ENCODE data around the gene C1QTNF1.
A peak's percentile ranks its signal among the peaks of the same experiment; 100 is the strongest.
"Not testable (repeated sequence)": the region's sequence is repeated elsewhere in the genome, so short reads cannot be mapped to it uniquely, and the experiment has no call there.

C1QTNF1 gene

DNA sequence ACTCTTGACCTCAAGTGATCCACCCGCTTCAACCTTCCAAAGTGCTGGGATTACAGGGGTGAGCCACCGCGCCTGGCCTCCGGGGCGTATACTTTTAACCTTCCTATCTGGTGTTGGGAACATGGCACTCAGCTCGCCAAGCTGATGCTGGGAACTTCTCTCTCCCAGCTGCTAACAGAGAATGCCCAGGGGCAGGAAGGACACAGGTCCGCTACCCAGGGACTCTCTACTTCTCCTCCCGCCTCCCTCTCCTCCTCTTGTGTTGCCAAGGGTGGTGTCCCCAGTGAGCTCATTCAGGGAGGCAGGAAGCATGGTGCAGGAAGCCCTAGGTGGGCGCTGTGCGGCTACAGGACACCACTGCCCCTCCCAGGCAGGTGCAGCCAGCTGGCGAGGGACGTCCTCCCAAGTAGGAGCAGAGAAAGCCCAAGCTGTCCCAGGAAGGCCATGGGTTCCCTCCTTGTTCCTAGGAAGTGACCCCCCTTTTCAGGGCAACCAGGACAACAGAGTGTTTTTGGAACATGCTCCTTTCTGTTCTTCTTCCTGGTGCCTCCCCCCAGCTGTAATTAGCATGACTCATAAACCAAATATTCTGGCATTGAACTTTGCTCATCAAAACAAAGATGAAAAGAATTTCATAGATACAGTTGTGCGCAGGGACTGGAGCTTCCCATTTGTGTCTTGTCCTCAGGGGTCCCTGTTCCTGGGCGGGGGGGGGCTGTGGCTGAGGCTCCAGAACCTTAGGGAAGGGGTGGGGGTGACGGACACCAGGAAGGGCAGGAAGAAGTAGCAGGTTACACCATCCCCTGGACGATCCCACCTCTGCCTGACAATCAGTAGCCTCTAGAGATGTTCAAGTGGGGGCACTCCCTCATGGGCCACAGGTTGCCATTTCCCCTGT, 2.7 kb downstream of the C1QTNF1 start:
- peak; percentile 85 for DNase-seq

DNA sequence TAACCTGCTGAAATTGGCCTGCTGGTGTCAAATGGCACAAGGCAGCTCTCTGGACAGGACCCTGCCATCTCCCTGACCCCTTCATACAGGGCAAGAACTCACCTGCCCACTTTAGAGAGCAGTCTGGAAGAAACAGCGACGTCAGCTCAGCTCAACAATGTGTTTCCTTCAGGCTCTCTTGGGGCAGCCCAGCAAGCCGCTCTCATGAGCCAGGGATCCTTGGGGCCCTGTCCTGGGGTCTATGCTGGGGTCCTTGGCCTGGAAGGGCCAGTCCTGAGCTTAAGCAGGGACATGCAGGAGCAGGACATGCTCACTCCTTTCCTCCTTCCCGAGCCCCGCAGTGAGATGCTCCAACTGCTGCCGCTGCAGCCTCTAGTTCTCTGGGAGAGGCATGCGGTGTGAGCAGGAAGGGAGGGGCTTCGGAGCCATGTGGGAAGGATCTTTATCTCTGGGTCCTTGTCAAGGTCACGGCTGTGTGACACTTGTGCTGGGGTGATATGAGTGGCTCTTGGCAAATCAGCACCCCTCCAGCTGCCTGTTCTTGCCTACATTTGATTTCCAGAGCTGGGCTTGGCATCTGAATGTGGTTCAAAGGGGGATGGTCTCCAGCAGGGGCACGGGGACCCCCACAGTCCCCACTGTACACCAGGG, 3.4 kb downstream of the C1QTNF1 start:
- no peak for DNase-seq

DNA sequence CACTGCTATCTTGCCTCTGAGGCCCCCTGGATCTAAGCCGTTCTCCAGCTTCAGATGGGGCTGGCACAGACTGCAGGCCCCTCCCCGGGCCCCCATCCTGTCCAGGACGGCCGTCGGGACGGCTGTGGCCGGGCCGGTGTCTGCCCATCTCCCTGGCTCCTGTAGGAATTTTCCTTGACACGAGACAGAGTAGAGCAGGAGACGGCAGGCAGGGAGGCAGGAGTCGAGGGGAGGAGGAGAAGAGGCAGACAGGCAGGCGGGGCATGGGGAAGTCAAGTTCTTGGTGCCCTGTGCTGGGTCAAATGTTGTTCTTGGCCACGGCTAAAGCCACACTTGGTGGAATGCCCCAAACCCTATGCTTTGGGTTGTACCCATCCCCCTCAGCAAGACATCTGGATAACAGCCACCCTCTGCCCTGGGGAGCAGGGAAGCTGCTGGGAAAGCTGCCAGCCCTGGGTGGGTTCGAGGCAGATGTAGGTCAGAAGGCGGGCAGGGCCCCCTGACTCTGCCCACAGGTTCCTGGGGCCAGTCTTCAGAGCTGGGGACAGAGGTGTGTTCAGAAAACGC, 4.0 kb downstream of the C1QTNF1 start:
- DNase-seq: no peak

DNA sequence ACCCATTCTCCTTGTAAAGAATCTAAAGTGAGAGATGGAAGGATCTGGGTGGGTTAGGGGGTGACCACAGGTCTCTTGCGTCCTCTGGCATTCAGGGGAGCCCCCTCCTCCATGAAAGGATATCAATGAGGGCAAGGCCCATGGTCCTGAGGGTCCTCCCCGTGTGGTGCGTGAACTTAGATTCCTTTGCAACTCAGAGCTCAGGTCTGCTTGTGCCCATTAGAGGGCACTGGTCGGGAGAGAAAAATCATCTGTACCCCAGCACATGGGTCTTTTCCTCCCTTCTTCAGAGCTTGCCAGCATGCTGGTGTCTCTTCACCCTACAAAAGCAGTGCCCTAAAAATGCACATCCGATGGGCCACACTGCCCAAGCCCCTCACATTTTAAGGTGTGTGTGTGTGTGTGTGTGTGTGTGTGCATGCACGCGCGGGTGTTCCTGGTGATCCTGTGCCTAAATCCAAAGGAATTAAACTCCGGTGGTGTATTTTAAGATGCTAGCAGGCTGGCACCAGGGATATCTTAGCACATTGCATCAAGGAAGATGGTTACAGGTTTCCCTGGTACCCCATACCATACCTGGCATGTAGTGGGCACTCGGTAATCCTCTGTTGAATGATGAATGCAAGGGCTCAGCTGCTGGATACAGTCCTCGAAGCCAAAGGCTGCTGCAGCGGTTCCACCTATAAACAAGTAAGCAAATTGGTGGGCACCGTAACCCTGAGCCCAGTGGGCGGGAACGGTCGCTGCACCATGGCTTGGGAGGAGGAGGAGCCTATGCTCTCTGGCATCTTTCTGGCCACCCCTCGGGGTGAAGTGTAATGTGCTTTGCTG, 4.7 kb downstream of the C1QTNF1 start:
- DNase-seq: no peak

DNA sequence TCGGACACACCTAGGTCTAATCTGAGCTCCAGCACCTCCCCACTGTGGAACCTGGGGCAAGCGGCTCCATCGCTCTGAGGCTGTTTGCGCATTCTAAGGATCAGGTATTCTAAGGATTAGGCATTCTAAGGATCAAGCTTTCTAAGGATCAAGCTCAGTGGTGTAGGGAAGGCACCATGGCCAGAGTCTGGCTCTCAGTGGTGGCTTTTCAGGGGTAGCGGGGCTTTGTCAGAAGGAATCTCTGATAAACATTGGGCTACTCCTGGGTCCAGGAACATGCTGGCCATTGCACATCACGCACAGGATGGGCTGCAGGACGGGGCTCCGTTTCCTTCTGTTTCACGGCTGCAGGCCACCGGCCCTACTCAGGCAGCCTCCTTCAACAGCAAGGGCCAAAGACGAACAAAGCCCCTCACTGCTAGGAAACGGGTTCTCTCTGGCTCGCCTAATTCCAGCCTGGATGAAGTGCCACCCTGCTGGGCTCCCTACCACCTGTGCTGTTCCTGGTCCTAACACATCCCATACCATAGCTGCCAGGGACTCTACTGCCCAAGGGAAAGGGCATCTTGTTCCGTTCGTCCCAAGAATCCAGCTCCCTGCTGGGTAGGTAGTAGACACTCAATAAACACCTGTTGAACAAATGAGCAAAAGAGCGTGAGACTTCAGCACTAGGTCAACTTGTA, 5.5 kb downstream of the C1QTNF1 start:
- no peak for DNase-seq

DNA sequence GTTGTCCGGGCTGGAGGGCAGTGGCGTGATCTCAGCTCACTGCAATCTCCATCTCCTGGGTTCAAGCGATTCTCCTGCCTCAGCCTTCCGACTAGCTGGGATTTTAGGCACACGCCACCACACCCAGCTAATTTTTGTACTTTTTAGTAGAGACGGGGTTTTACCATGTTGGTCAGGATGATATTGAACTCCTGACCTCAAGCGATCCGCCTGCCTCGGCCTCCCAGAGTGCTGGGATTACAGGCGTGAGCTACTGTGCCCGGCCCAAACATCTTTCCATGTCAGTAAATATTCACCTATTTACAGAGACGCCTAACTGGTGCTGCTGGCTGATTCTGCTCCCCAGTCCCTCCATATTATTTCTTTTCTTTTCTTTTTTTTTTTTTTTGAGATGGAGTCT, 6.7 kb downstream of the C1QTNF1 start:
- not testable (repeated sequence) for DNase-seq

DNA sequence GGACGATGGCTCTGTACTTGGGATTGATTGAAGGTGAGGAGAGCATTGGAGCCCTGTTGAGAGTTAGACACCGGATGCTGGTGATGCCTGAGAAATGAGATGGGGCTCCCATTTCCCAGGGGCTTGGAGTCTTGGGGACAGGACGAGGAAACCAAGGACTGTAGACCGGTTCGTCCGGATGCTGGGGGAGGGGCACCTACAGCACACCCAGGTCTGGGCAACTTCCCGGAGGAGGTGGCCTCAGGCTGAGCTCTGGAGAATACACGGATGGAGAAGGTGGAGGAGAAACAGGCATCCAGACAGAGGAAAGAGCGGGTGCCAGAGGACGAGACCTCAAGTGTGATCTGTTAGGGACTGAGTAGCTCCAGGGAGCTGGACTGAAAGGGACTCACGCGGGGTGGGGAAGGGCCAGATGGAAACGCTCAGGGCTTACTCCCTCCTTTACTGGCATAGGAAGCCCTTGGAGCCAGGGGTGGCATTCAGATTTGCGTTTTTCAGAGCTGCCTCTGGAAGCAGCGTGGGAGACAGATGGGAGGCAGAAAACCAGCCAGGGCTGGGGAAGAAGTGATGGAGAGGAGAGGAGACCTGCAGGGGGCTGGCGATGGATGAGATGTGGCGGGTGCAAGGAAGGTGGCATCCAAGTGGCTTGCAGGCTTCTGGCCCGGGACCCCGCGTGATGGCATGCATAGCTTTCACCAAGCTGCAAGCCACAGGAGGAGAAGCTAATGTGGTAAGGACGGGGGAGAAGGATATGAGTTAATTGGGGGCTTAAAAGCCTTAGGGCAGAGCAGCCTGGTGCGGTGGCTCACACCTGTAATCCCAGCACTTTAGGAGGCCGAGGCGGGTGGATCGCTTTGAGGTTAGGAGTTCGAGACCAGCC, 8.3 kb downstream of the C1QTNF1 start:
- DNase-seq: no peak

DNA sequence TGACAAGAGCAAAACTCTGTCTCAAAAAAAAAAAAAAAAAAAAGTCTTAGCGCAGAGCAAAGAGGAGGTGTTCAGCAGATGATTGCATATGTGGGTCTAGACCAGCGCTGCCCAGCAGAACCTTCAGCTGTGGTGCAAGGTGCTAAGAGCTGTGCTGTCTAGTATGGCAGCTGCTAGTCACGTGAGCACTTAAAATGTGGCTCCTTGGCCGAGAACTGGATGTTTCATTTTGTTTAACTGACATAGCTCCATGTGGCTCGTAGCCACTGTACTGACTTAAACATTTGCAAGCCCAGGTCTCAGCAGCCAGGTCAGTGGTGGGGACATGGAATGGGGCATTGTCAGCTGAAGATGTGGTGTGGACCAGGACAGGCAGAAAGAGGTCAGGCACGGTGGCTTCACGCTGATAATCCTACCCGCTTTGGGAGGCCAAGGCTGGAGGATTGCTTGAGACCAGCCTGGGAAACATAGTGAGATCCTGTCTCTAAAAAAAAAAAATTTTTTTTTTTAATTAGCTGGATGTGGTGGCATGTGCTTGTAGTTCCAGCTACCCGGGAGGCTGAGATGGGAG, 9.2 kb downstream of the C1QTNF1 start:
- no peak for DNase-seq

DNA sequence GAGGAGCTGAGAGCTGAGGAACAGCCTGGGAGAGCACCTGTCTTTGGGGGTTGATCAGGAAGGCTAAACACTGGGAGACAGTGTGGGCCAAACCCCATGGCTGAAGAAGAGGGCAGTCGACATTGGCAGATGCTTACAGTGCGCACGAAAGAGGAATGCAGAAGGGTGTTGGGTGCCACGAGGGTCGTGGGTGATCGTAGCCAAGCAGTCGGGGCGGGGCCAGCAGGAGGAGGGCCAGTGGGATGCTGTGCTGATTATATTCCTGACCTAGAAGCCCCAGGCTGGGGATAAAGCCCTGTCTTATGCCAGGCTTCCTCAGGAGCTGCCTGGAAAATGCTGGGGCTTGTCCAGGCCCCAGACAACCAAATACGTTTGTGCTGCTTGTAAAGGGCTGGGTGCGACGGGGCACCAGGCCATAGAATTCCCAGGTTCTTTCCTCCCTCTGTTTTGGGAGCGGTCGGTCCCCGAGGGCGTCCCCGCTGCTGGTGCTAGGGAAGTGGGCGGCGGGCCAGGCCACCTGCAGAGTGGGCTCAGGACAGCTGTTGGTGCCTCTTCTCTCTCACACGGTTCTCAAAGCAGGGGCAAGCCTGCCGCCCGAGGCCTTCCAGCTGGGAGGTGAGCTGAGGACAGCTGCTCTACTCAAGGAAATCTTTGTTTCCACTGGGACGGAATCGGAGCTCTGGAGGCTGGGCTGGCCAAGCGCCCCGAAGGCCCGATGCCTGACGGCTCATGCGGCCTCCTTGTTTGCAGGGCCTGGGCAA, 10.0 kb downstream of the C1QTNF1 start:
- no peak for DNase-seq

DNA sequence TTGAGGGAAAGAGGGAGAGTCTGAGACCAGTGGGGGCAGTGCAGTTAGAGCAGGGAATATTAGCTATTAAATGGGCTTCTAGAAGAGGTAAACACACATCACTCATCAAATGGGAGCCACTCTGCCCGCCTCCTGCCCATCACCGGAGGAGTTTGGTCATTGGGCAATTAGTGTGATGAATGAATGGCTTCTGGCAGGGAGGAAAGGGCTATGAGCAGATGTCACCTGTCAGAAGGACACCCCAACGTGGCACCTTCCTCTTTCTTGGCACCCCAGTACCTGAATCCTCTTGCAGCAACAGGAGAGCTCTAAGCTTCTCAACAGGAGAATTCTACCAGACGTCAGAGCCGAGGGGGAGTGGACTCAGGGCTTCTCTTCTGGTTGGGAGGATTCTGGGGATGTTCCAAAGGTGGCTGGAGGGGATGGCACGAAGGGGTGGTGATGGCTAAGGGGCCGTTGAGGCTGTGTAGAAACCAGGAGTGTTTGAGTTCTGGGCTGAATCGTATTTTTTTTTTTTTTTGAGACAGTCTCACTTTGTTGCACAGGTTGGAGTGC, 11.0 kb downstream of the C1QTNF1 start:
- no peak for DNase-seq

DNA sequence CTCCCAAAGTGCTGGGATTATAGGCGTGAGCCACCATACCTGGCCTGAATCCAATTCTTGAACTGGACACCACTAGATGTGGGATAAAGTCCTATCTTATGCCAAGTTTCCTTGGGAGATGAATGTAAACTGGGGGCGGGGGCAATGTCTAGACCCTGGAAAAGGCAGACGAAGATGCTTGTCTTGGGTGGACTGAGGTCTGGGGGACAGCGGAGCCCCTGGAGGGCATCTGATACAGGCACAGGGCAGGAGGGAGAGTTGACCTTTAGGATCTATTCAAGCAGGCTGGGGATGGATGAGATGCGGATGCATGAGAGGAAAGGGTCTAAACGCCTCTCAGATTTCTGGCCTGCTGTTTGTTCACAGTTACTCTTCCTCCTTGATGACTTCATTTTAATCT, 11.7 kb downstream of the C1QTNF1 start:
- no peak for DNase-seq

DNA sequence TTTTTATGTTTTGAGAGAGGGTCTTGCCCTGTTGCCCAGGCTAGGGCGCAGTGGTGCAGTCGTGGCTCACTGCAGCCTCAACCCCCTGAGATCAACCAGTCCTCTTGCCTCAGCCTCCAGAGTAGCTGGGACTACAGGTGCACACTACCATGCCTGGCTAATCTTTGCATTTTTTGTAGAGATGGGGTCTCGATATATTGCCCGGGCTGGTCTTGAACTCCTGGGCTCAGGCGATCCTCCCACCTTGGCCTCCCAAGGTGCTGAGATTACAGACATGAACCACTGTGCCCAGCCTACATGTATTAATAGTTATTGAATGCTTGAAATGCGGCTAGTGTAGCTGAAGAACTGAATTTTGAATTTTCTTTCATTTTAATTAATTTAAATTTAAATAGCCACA, 12.2 kb downstream of the C1QTNF1 start:
- DNase-seq: no peak

DNA sequence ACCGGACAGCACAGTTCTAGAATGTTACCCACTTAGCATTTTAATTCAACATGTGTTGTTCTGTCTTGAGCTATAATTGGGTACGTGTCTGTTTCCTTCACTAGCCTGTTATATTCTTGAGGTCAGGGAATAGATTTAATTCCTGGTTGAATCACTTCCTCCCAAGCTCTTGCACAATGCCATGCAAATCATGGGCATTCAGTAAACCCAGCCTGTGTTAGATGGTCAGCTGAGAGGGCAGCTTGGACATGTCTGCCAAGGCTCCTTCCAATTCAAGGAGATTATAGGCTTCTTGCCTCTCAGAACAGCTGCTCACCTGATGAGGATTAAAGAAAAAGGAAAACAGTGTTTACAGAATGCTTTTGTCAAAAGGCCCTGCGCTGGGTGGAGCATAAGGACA, 12.6 kb downstream of the C1QTNF1 start:
- peak; percentile 95 for DNase-seq

DNA sequence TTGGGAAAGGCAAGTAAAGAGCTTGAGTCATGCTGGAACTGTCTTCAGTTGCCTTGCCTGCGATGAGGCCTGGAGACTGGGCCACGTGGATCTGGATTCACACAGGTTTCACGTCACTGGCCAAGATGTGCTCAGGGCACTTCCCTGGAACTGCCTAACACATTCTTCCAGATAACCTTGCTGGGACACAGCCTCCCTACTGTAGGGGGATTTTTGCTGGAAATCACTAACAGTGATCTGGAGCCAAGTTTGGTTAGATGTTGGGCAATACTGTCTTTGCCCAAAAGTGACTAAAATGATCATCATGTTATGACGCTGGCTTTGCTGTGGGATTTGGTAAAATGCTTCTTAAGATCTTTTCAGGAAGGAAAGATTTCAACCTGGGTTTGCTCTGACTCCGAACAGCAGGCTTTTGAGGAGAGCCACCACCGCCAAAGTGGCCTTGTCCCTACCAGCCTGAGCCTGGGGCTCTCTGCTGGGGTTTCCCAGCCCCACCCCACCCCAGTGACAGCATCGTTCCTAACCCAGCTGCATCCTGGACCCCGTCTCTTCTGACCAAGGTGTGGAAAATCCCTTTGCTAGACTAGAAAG, 14.7 kb downstream of the C1QTNF1 start:
- peak; percentile 97 for DNase-seq

DNA sequence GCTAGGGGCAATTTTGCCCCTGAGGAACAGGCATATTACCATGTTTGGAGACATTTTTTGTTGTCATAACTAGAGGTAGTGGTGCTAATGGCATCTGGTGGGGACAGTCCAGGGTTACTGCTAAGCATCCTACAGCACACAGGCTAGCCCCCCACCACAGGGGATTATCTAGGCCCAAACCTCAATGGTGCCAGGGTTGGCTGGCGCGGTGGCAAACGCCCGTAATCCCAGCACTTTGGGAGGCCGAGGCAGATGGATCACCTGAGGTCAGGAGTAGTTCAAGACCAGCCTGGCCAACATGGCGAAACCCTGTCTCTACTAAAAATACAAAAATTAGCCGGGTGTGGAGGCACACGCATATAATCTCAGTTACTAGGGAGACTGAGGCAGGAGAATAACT, 15.2 kb downstream of the C1QTNF1 start:
- DNase-seq: no peak

DNA sequence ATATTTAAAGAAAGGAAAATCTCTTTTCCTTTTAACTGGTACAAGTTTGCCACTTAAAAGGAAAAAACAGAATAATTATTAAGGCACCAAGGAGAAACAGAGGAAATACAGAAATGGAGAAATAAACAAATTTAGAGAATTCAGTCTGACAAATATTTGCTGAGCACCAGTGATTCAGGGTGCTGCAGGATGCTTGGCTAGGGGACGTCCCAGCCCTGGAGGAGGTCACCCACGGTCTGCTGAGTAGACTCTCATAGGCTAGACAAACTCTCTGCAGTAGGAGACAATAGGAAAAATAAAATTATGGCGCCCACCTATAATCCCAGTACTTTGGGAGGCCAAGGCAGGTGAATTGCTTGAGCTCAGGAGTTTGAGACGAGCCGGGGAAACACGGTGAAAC, 15.9 kb downstream of the C1QTNF1 start:
- no peak for DNase-seq

DNA sequence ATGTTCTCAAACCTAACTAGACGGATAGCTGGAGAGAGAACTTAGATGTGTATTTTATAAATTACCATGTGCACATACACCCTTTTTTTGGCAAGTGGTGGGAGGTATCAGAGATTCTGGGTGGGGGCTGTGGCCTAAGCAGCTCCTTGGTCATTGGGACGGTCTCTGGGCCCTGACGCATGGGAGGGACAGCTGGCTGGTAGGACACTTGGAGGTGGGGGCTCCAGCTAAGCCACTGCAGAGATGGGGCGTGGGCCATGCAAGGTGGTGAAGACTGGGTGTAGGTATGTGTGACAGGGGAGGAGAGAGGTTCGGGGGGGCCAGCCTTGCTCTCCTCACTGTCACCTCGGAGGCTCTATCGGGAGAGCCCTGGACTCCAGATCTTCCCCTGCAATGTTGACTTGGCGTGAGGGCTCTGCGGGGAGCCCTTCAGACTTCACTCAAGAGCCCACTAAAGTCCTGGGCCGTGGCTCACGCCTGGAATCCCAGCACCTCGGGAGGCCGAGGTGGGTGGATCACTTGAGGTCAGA, 17.1 kb downstream of the C1QTNF1 start:
- no peak for DNase-seq

DNA sequence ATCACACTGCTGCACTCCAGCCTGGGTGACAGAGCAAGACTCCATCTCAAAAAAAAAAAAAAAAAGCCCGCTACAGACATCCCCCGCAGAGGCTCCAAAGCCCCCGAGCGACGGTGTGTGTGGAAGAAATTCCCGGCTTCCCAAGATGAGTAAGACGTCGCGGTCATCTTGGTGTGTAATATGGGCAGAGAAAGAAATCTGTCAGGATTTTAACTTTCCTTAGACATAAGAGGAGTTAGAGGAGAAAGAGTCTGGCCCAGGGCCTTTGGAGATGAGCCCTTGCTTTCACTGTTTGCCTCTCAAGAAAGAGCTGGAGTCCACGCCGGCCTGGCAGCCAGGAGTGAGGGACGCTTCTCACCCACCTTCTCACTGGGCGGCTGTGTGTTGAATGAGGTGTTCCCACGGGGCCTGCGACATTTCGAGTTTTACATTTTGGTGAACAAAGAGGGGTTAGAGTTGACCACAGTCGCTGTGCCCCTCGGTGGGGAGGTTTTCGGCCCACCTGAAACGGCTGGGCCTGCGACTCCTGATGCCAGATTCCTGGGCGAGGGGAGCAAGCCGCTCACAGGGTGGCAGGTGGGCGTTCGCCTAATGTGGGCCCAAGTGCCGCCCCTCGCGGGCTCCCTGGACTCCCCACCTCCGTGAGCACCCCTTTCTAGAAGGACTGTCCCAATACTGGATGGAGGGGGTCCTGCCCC, 17.9 kb downstream of the C1QTNF1 start:
- DNase-seq: no peak

Data from HCEC 1CT (cell line).